Inferior parietal cortex (tissue), 1 donor: ENCODE measurements around the gene SLCO3A1.
A peak's percentile ranks its signal among the peaks of the same experiment; 100 is the strongest.

Experiments
- DNase-seq: peaks from one replicate; pipeline ENCODE4 v3.0.0-alpha.2; 2016; ENCODE audit errors: extremely low spot score

The SLCO3A1 gene

DNA sequence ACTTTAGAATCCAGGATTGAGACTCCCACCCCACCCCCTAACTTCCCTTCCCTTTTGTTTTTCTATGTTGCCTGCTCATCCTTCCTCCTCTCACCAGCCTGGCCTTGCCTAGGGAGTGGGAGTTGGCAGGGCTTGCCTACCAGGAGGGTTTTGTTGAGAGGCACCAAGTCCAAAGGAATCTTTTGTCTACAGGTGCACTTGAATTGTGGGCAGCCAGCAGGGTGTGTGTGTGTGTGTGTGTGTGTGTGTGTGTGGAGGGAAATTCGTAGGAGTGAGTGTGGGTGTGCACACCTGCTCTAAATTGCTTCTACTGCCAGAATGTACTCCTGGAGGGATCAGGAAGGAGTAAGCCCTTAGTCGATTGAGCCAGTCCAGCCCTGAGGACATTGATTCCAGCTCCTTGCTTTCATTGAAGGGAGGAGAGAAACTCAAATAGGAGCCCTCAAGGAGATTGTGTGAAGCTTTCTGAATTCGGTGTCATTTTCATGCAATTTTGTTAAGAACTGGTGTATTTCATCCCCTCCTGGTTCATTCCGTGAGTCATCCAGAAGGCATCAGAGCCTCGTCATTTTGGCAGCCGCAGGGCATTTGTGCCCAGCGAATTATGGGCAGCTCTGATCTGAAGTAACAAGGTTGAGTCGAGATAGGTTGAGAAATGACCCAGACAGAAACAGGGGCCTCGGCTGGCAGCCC, 112.1 kb downstream of the SLCO3A1 start:
- peak; percentile 35 for DNase-seq

DNA sequence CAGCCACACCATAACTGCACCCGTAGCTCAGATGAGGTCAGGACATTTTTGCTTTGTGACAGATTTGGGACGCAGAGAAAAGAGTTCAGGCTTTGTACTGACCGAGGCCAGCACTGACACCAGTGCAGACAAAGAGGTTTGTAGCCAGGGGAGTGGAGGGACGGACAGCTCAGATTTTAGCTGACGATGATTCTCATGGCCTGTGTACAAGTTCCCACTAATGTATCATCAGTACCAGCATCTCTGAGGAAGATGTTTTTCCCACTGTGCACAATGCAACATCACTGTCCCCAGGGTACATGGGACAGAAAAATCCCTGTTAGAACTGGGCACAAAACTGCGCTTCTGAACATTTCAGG, 112.7 kb downstream of the SLCO3A1 start:
- DNase-seq, result no peak

DNA sequence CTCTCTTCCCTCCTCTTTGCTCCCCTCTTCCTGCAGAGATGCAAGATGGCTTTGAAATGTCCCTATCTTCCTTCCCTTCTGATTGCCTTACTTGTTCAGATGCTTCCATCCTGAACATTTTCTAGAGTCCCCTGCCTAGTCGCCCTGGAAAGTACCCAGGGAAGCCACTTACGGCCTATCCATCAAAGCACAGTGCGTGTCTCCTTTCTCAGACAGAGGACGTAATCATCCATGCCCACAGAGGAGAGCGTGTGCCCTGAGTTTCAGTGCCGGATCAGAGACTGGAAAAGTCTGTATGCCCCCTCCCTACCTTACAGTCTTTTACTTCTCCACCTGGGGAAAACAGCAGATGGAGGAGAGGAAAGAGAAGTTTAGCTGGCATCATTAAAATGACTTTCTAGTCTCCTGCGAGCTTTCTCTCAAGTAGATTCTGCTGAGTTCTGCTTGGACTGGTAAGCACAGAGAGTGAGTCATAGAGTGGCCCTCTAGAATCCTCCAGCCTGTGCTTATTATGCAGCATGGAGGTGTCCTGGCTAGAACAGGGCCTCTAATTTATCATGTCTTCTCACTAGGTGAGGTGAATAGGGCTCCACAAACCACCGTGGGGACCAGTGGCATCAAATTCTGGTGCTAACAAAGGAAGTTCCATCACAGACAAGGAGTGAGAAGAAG, 114.6 kb downstream of the SLCO3A1 start:
- DNase-seq, result no peak

DNA sequence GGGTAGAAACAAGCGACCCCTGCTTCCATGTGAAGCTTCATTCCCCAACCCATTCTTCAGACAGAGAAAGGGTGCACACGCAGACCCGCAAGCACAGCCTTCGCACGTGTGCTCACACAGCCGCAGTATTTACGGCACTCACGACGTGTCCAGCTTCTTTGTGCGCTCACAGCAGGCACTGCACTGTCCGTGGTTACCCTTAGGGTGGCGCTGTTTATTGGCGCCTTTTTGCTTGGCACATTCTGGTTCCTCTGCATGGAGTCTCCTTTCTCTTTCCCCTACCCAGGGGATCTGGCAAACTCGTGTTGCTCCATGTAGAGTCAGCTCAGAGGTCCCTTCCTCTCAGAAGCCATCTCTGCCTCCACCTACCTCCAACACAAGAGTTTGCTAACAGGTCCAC, 115.1 kb downstream of the SLCO3A1 start:
- DNase-seq, result no peak

DNA sequence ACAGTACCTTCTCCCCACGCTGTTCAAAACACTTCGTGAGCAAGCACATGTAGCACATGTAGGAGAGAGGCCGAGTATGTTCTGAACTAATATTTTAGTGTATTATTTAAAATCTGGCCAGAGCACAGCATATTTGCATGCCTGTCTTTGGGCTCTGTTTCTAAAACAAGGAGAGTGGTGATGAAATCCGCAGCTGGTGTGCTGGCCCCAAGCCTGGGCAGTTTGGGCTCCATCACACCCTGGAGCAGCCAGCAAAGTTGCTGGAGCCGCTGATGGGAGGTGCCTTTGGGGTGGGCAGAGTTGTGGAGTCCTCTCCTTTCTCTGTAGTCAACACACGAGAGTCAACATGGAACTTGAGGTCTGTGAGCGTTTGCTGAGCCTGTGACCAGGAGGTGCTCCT, 116.6 kb downstream of the SLCO3A1 start:
- DNase-seq, result peak; percentile 55

DNA sequence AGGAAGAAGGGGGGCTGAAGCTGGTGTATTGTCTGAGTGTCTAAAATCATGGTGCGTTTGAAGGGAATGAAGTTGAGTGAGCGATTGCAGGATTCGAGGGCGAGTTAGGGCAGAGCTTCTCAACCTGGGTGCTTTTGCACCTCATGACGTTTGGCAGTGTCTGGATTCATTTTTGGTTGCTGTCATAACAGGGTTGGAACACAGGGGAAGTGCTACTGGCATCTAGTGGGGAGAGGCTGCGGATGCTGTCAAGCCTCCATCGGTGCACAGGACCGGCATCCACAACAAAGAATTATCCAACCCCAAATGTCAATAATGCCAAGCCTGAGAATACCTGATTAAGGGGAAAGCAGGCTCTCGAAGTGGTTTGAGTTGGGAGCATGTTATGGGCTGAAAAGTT, 120.0 kb downstream of the SLCO3A1 start:
- no peak for DNase-seq

DNA sequence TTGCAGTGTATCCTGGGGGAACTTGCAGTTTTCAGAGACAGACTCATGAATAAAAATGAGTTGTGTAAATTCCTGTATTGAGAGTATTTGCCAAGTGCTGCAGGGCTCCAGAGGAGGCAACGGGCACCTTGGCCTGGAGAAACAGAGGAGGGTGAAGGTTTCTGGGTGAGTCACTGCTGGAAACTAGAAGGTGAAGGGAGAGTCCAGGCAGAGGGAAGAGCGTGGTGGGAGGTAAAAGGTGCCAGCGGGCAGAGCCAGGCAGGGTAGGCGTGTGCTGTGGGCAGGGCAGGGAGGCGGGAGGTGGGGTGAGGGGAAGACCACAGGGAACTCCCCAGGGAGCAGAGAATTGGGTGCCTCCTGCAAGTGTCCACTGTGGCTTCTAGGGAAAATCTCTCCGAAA, 120.8 kb downstream of the SLCO3A1 start:
- DNase-seq, result no peak

DNA sequence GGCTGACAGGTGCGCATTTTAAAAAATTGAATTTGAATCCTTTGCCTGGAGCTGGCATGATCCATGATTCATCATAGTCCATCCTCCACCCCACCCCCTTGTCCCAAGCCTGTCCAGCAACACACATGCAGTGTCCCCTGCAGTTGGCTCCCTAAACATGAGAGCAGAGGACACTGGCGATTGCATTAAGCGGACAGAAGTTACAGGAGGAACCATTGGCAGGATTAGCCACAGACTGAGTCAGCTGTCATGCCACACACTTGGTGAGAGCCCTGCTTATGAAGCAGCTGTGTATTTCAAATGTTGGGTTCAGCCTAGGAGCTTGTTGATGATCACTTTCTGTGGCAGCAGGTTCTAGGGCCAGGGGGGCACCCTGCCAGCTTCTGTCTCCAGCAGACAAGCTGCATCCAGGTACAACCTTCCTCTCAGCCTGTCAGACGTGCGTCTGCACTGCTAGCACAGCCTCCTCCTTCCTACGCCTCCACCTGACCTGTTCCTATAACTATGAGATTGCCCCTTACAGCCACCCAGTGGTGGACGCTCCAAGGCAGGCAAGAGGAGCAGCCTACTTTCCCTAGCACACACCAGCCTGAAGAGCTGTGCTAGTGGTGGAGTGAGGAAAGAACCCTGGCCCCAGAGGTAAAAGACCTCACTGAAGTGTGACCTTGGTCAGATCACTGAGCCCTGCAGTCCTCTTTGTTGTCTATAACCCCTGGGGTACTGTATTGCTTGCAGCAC, 121.9 kb downstream of the SLCO3A1 start:
- DNase-seq, result no peak

DNA sequence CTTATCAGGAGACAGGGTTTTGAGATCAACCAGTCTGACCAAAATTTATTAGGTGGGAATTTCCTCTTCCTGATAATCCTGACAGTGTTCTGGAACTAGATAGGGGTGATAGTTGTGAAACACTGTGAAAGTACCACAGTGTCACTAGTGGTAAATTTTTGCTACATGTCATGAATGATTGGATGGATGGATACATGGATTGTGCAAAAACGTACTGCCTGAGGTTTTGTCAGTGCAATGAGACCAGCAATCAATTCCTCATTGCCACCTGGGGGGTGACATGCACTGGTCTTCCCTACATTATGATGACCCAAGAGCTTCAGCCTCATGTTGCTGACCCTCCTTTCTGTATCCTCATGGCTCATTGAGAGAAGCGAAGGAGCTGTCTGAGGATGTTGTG, 123.5 kb downstream of the SLCO3A1 start:
- no peak for DNase-seq

DNA sequence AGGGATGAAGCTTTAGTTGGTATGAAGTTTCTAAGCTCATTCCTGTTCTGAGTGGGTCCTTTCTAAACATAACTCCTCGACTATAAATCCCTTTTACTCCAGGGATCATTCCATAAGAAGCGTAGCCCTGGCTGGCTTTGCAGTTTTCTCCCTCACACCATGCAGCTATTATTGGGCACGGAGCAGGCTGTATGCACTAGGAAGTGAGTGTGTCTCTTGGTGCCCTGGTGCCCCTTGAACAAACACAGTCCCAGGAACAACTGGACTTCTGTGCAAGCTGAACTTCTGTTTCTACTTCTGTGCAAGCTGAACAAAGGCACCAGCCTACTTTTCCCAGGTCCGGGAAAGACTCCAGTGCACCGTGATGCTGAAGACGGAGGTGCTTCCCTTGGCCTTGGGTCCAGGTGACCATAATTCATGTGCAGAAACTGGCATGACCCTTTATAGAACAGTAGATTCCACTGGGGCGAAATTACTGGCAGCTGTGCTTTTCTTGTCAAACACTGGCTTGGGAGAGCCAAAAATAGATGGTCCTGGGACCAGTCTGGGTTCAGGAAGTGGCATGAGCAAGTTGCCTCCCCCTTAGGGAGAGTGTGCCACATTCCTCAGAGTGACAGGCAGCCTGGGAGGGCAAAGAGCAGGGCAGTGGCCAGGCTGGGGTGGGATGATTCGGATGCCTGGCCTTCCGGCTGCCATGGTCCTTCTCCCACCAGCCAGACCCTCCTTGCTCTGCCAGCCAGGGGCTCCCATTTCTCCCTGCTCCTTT, 127.2 kb downstream of the SLCO3A1 start:
- DNase-seq, result no peak

DNA sequence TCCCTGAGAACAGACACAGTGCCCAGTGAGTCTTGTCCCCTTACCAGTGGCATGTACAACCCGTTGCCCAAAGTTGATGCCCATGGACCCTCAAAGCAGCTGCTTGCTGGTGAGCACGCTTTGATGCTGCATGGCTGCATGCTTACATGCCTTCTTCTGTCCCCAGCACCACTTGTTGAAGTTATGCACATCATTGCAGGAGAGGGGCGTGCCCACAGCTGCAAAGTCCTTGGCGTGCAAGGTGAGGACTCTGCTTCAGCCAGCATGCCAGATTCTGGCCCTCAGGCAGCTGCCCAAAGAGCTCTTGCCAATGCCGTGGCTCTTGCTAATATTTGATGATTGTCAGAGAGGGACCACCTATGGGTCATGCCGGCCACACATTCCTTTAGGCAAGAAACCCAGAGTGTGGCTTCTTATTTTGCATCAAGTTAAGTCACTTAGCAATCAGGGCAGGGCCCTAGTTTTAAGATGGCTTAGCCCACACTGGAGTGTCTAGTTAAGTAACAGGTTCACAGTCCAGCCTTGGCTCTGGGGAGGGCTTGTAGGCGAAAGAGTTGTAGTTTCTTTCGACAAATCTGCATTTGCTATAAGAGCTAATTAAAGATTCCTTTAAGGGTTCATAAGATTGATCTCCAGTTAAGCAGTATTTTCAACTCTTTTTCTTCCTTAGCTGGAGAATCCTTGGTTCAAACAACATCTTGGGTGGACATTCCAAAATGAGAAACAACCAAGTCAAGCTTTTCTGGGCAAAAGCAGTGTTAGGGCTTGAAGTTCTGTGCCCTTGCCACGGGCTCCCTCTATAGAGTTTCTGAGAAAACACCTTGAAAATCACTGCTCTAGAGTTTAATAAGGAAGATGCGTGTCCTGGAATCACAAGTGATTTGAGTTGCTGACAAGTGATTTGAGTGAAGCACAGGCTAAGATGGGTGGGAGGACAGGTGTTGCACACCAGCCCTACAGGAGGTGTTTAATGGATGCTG, 128.6 kb downstream of the SLCO3A1 start:
- no peak for DNase-seq

DNA sequence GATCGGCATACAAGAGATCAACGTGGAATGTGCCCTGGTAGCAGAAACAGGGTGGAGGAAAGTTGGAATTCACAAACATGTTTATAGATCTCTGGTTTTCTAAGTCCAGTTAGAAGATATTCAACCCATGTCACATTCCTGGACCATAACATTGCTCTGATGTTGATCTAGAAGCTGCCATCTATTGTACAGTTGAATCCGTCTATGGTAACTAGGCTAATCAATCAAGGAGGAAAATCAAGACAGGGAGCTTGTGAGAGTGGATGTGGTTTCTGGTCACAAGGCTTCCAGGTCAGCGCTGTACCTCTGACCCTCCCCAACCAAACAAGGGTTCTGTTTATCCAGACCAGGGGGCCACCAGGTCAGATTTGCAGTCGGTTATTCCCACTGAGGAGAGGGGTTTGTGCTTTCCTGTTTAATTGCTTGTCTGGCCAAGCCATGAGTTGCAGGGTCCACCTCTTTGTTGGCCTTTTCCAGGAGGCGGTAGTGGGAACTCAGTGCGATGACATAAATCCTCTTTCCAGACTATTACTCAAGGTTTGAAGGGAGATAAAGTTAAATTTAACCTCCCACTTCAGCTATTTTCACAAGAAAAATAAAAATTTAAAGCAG, 130.3 kb downstream of the SLCO3A1 start:
- no peak for DNase-seq

DNA sequence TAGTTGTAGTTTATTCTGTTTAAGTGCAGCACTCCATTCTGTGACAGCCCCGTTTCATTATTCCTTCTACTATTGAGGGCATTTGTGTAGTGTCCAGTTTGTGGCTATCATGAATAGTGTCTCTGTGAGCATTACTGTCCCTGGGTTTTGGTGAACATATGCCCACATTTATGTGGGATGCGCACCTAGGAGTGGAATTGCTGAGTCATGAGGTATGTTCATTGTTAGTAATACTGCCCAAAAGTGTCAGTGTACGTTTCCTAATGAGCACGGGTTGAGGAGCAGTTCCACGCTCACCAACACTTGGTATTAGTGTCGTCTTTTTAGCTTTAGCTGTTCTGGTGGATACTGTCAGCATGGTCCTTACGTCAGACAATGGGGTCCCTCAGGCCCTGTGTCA, 131.8 kb downstream of the SLCO3A1 start:
- DNase-seq, result no peak

DNA sequence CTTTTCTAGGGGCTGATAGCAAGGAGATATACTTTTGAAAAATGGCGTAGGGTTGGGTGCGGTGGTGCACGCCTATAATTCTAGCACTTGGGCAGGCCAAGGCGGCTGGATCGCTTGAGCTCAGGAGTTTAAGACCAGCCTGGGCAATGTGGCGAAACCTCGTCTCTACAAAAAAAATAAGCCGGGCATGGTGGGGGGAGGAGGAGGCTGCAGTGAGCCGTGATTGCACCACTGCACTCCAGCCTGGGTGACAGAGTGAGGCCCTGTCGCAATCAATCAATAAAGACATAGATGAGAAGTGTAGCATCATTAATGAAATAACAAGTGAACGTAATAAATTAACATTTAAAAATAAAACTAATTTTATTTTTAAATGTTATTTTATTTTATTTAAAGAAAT, 134.6 kb downstream of the SLCO3A1 start:
- DNase-seq, result no peak

DNA sequence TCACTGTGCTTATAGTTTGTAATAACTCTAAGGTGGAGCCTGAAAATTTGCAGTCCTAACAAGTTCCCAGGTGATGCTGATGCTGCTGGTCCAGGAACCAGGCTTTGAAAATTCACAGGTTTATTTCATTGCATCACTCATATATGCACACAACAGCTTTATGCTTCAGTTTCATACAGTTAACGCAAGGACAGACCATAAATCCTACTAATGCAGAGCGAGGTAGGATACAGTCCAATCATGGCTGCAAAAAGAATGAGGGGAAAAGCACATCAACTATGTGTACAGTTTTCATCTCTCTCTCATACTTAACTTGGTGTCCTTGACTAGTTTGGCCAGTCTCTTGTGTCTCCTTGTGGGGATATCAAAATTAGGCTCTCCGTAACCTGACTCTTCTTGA, 135.1 kb downstream of the SLCO3A1 start:
- no peak for DNase-seq

DNA sequence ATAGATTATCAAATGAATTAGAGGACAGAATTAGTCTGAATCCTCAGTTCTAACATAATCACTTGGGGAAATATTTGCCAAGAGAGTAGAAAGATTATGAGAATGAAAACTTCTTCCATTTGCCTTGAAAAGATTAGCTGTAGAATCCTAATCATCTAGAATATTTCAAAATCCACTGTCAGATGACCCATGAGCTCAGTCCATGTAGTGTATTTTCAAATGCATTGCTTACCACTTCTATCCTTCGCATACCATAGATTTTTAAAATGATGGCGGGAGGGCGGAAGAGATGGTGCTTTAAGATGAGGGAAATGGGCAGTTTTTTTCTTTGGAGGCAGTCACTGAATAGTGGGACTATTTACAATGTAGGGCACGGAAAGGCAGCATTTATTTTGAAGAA, 136.3 kb downstream of the SLCO3A1 start:
- no peak for DNase-seq

DNA sequence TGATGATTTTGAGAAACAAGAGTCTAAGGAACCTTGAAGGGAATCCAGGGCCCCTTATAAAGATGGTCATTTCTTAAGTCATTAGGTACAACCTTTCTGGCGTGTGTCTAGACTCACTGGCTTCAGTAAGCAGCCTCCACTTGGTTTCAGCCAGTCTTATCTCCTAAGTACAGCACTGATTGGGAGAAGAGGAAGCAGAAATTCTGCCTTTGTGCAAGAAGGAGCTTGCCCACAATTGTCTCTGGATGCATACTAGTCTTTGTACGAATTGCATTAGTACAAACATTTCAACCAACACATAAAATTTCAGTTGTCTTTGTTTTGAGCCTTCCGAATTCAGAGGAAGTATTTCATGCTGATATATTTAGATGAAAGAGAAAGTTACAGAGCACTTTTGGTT, 139.4 kb downstream of the SLCO3A1 start:
- no peak for DNase-seq

DNA sequence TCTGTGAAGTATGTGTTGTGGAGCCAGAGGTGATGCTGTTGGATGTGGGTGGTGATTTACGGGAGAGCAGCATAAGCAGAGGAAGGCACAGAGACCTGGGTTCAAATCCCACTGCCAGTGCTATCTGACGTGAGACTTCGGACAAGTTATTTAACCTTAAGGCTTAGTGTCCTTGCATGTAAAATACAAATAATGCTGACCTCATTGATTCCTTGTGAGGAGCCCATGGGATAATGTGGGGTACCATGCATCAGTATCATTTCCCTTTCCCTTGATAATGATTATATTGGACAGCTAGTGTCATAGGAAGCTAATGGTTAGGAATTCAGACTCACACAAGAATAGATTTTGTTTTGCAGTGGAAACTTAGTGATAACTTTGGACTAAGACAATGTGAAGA, 141.6 kb downstream of the SLCO3A1 start:
- no peak for DNase-seq

DNA sequence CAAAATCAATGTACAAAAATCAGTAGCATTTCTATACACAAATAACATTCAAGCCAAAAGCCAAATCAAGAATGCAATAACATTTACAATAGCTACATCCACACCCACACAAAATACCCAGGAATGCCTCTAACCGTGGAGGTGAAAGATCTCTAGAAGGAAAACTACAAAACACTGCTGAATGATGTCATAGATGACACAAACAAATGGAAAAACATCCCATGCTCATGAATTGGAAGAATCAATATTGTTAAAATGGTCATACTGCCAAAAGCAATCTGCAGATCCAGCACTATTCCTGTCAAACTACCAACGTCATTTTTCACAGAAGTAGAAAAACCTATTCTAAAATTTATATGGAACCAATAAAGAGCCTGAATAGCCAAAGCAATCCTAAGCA, 143.7 kb downstream of the SLCO3A1 start:
- DNase-seq, result no peak

DNA sequence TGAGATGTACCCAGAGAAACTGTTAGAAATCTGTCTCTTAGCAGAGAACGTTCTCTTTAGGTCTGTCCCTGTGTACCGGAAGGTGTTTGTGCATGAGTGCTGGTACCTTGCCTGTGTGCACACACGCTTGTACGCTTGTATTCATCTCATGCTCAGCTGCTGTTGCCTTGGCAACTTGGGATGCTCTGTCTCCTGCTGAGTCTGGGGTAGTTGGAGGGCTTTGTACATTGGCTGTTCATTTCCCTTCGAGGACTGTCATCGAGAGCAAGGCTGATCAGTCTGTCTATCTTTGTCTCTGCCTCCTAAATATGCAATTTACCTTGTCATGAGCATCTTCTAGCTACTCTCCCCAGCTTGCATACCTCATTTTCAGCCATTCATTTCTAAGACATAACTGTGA, 147.2 kb downstream of the SLCO3A1 start:
- DNase-seq, result no peak

DNA sequence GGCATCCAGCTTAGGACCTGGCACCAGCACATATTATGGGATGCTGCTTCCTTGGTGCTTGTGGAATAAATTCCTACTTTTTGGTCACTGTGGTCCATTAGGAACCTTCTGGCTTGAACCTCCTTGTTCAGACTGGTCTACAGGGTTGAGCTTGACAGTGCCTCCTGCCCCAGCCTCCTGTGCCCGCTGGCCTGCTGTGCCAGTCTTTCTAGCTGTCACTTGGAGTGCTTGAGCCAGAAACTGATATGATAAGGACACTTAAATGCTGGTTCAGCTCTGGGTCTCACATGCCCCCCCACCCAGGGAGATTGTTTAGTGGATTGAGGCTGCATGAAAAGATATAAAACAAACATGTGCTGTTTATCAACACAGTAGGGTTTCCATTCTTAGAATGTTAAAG, 147.8 kb downstream of the SLCO3A1 start:
- no peak for DNase-seq
